Measurements from ENCODE around the gene PRMT9.

DNA sequence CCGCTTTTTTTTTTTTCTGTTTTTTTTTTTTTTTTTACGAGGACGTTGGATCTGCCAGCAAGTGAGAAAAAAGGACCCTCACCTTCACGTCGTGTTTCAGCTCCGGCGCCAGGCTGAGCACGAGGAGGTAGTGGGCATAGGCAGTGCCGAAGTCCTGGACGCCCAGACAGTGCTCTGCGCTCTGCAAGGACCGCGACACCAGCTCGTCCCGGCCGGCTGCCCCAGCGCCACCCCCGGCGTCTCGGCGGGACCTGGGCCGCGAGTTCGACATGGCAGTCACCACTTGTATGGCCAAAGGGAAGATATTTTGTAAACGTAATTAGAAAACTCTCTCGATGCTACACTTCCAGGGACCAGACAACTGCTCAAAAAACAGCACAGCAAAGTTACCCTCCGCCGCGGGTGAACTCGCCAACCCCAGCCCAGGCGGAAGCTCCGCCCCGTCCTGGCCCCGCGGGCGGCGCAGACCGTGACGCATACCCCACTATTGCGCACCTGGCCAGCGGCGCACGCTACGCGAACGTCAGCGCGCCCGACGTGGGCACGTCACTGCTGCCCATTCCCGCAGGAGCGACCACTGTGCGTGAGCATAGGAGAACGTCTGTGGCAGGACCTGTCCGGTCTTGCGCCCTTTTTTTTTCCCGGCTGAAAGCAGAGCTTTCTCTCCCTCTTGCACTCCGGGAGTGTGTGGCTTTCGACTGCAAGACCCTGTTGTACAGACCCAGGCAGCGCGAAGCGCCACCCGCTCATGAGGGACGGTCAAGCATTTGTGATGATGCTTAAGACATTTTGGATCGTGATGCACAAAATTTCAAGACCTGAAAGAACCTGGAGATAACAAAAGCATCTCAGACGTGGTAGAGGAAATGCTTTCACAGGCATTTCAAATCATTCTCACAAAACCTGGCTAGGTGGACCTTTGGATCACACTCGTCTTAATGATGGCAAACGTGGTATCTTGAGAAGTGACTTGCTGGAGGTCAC is at the start of gene PRMT9:
- no peak for TF ChIP-seq ZNF214 (tag by site-specific recombination; IDR thresholded peaks at IDR 0.05; ENCODE audit: borderline replicate concordance)
- no peak for TF ChIP-seq CTCF (tag by site-specific recombination; IDR thresholded peaks at IDR 0.05)
- no peak for TF ChIP-seq ZNF639 (tag by site-specific recombination; IDR thresholded peaks at IDR 0.05)
